SK-N-SH (cell line): ENCODE data around the gene ACTN4. TPM values are rescaled to one million over a fixed set of nuclear protein-coding genes. Genes with fewer than 3 reads are reported as not detected.

Experiments used
- CTCF ChIA-PET: fragments of 300-600, 350-600 bp; formaldehyde crosslinking; extraction: SDS; loops from one replicate; lab custom pipeline; 2021; lab: Yijun Ruan, JAX
- POLR2A ChIA-PET: fragments of 350-600 bp; sonication (Branson Sonifier 250); formaldehyde crosslinking; extraction: SDS; loops from one replicate; lab custom pipeline; 2020; ENCODE audit warnings: antibody characterized with exemption, inconsistent platforms; lab: Yijun Ruan, JAX
- DNase-seq: peaks from one replicate; pipeline ENCODE4 v3.0.0; 2012
- H2AFZ ChIP-seq: fragments of 200-600 bp; sonication (generic); 2 replicates; pipeline ENCODE4 v1.8.1; 2016; ENCODE audit warnings: antibody characterized with exemption, mild to moderate bottlenecking, low read depth
- H3F3A ChIP-seq: fragments of 200-600 bp; sonication (generic); replicated peaks from 2 replicates; pipeline ENCODE3; 2016; ENCODE audit warnings: antibody characterized with exemption, mild to moderate bottlenecking; ENCODE audit not compliant: insufficient read depth
- H3K27ac ChIP-seq, 2 experiments: fragments of 200-500 bp in 1 of 2; fragments of 200-600 bp in 1 of 2; sonication (Bioruptor generic) in 1 of 2; sonication (generic), shearing (Covaris generic) in 1 of 2; 2 replicates each; pipeline versions ENCODE4 v1.5.1 to v1.6.1; 2014 to 2016; ENCODE audit warnings: low read depth in 2 of 2, inconsistent platforms in 1 of 2, low read length in 1 of 2, mild to moderate bottlenecking in 1 of 2, mixed read lengths in 1 of 2
- H3K27me3 ChIP-seq: fragments of 200-600 bp; sonication (generic), shearing (Covaris generic); 2 replicates; pipeline ENCODE4 v1.6.1; 2016; ENCODE audit warnings: mixed run types; ENCODE audit not compliant: insufficient read depth
- H3K36me3 ChIP-seq, 2 experiments: fragments of 200-500 bp in 1 of 2; fragments of 200-600 bp in 1 of 2; sonication (Bioruptor generic) in 1 of 2; sonication (generic) in 1 of 2; replicated peaks in 1 of 2; 2 replicates each; pipeline versions ENCODE3 to v1.5.1; 2014 to 2016; ENCODE audit warnings: low read length in 1 of 2, mild to moderate bottlenecking in 1 of 2; ENCODE audit not compliant: insufficient read depth in 2 of 2, control insufficient read depth in 1 of 2
- H3K4me1 ChIP-seq, 2 experiments: fragments of 200-500 bp in 1 of 2; fragments of 200-600 bp in 1 of 2; sonication (Bioruptor generic) in 1 of 2; sonication (generic), shearing (Covaris generic) in 1 of 2; 2 replicates each; pipeline versions ENCODE4 v1.5.1 to v1.6.1; 2014 to 2016; ENCODE audit warnings: low read depth in 1 of 2, low read length in 1 of 2, mixed run types in 1 of 2; ENCODE audit not compliant: insufficient read depth in 2 of 2, control insufficient read depth in 1 of 2
- H3K4me2 ChIP-seq: fragments of 200-600 bp; sonication (generic), shearing (Covaris generic); 2 replicates; pipeline ENCODE4 v1.6.1; 2017; ENCODE audit warnings: mixed run types
- H3K4me3 ChIP-seq, 2 experiments: fragments of 200-500 bp in 1 of 2; fragments of 200-600 bp in 1 of 2; sonication (Bioruptor generic) in 1 of 2; sonication (generic), shearing (Covaris generic) in 1 of 2; 2 replicates each; pipeline versions ENCODE4 v1.5.1 to v1.8.1; 2014 to 2016; ENCODE audit warnings: low read depth in 2 of 2, inconsistent platforms in 1 of 2, low read length in 1 of 2, mild to moderate bottlenecking in 1 of 2, mixed read lengths in 1 of 2, moderate library complexity in 1 of 2
- H3K79me2 ChIP-seq: fragments of 200-600 bp; sonication (generic); 2 replicates; pipeline ENCODE4 v1.8.1; 2017; ENCODE audit warnings: mild to moderate bottlenecking; ENCODE audit not compliant: insufficient read depth
- H3K9ac ChIP-seq: fragments of 200-600 bp; sonication (generic); 2 replicates; pipeline ENCODE4 v1.6.1; 2017; ENCODE audit warnings: mixed run types
- H3K9me2 ChIP-seq: fragments of 200-600 bp; sonication (generic); 2 replicates; pipeline ENCODE4 v1.6.1; 2017; ENCODE audit warnings: mixed run types
- H3K9me3 ChIP-seq: fragments of 200-600 bp; sonication (generic); 2 replicates; pipeline ENCODE4 v1.6.1; 2017; ENCODE audit warnings: mixed run types, mild to moderate bottlenecking, moderate library complexity
- H4K20me1 ChIP-seq: fragments of 200-600 bp; sonication (generic); 2 replicates; pipeline ENCODE4 v1.6.1; 2017; ENCODE audit warnings: mild to moderate bottlenecking, mixed run types; ENCODE audit not compliant: insufficient read depth
- CTCF ChIP-seq: fragments of 200-600 bp; sonication (generic); IDR thresholded peaks from 2 replicates; pipeline ENCODE4 v1.6.1; 2017; ENCODE audit warnings: antibody characterized with exemption, mild to moderate bottlenecking, moderate library complexity
- ELF1 ChIP-seq: IDR thresholded peaks from 2 replicates; pipeline ENCODE4 v1.4.0; 2012
- EZH2phosphoT487 ChIP-seq: fragments of 200-600 bp; sonication (generic); IDR thresholded peaks from 2 replicates; pipeline ENCODE4 v1.6.1; 2017; ENCODE audit warnings: low read depth, mixed run types, mild to moderate bottlenecking, antibody characterized with exemption, moderate library complexity, borderline replicate concordance
- FOXJ3 ChIP-seq: sonication (generic); formaldehyde crosslinking; IDR thresholded peaks from 2 replicates; pipeline ENCODE4 v1.5.1; 2020; ENCODE audit warnings: mild to moderate bottlenecking, missing genetic modification reagents
- FOXM1 ChIP-seq: IDR thresholded peaks from 2 replicates; pipeline ENCODE4 v1.4.0; 2012; ENCODE audit warnings: low read depth, mild to moderate bottlenecking
- GATA2 ChIP-seq: sonication (generic); formaldehyde crosslinking; IDR thresholded peaks from 2 replicates; pipeline ENCODE4 v1.5.0; 2020; ENCODE audit warnings: mild to moderate bottlenecking, missing genetic modification reagents
- JUND ChIP-seq: IDR thresholded peaks from 2 replicates; pipeline ENCODE4 v1.4.0; 2012
- MEF2A ChIP-seq: IDR thresholded peaks from 2 replicates; pipeline ENCODE4 v1.4.0; 2012; ENCODE audit warnings: low read depth, borderline replicate concordance
- MXI1 ChIP-seq: IDR thresholded peaks from 2 replicates; pipeline ENCODE4 v1.6.1; 2012; ENCODE audit warnings: mild to moderate bottlenecking, low read depth, low read length, improper control_type of control experiment
- NFIC ChIP-seq: IDR thresholded peaks from 2 replicates; pipeline ENCODE4 v1.4.0; 2012; ENCODE audit warnings: borderline replicate concordance
- NRF1 ChIP-seq: IDR thresholded peaks from 2 replicates; pipeline ENCODE4 v1.6.1; 2012; ENCODE audit warnings: low read depth, mild to moderate bottlenecking, low read length
- PBX3 ChIP-seq: IDR thresholded peaks from 2 replicates; pipeline ENCODE4; 2012
- POLR2AphosphoS5 ChIP-seq: IDR thresholded peaks from 2 replicates; pipeline ENCODE4 v1.6.1; 2012; ENCODE audit warnings: low read depth, low read length
- RAD21 ChIP-seq: IDR thresholded peaks from 2 replicates; pipeline ENCODE4 v1.6.1; 2012; ENCODE audit warnings: mild to moderate bottlenecking, low read length
- RFX5 ChIP-seq: IDR thresholded peaks from 2 replicates; pipeline ENCODE4 v1.6.1; 2012; ENCODE audit warnings: mild to moderate bottlenecking, improper control_type of control experiment, low read length
- SIN3A ChIP-seq: IDR thresholded peaks from 2 replicates; pipeline ENCODE4 v1.6.1; 2012; ENCODE audit warnings: low read depth, mild to moderate bottlenecking, low read length, moderate library complexity, borderline replicate concordance
- TCF12 ChIP-seq: IDR thresholded peaks from 2 replicates; pipeline ENCODE4 v1.4.0; 2012
- TEAD4 ChIP-seq: IDR thresholded peaks from 2 replicates; pipeline ENCODE4 v1.4.0; 2012; ENCODE audit warnings: mild to moderate bottlenecking, borderline replicate concordance; ENCODE audit not compliant: insufficient read depth
- USF1 ChIP-seq: IDR thresholded peaks from 2 replicates; pipeline ENCODE4 v1.4.0; 2012; ENCODE audit warnings: low read depth, borderline replicate concordance
- USF2 ChIP-seq: fragments of 150-350 bp; IDR thresholded peaks from 2 replicates; pipeline ENCODE4 v1.6.1; 2017; ENCODE audit warnings: antibody characterized with exemption, low read length, low read depth, borderline replicate concordance
- YY1 ChIP-seq: IDR thresholded peaks from 2 replicates; pipeline ENCODE4 v1.4.0; 2012; ENCODE audit warnings: low read depth, mild to moderate bottlenecking
- WGBS: methylation state at CpG from one replicate; pipeline ENCODE4 v1.1.6; 2017; ENCODE audit warnings: low lambda C conversion rate; 5-methylcytosine and 5-hydroxymethylcytosine counted together
- polyA plus RNA-seq, 3 experiments: library from polyadenylated mRNA; depleted of rRNA; stranded (reverse); fragments of >200 nt; gene quantifications; 2 replicates each; pipeline ENCODE4 v1.2.3, GENCODE V29; 2012

Gene ACTN4
- polyA plus RNA-seq, 1 of the 3 experiments (the other 2 are of a cell fraction): 598 TPM

- TF ChIP-seq TEAD4 (no peak), NRF1 (no peak), TCF12 (no peak), GATA2 (CRISPR knock-in tag) (no peak), SIN3A (no peak), JUND (no peak), POLR2AphosphoS5 (no peak), ELF1 (no peak), USF1 (no peak), EZH2phosphoT487 (no peak), MEF2A (no peak), NFIC (no peak), PBX3 (no peak), FOXJ3 (no peak)
- peaks cover 55% of the 10 kb centered on the region for H4K20me1 ChIP-seq
- ChIA-PET CTCF (interaction anchor here (0.7 to 1.8 kb wide), 5 partner anchors 12 to 186 kb away, joined by 3 to 5 read pairs (median 4); no protein-coding TSS in a partner anchor), POLR2A (no interaction called here)
- H3K27me3 ChIP-seq: no peaks in the 10 kb centered on the region
- WGBS: 96% methylated on average over 16 of the region's 18 CpGs
- H3K9ac ChIP-seq: no peak overlapping the region
- H3K9me3 ChIP-seq: no peaks in the 10 kb centered on the region
- H3K27ac ChIP-seq: no peak overlapping the region
- no peak for DNase-seq
- H3K79me2 ChIP-seq: peaks cover 100% of the 10 kb centered on the region
- peaks cover 31 to 67% of the 10 kb centered on the region in 2 experiments for H3K36me3 ChIP-seq
- no peak overlapping the region for H3K4me2 ChIP-seq
- H3K4me1 ChIP-seq: peaks cover 0 to 30% of the 10 kb centered on the region in 2 experiments; a peak in 1 of 4 replicates
- no peaks in the 10 kb centered on the region for H3K9me2 ChIP-seq
- no peak overlapping the region for H2AFZ ChIP-seq
- no peak overlapping the region for H3K4me3 ChIP-seq
- peaks cover 3% of the 10 kb centered on the region for H3F3A ChIP-seq
These were observed 53.5 kb downstream of the ACTN4 start for GRCh38 chr19:38700902-38701454.

- H3F3A ChIP-seq: peaks cover 3% of the 10 kb centered on the region
- WGBS: 95% methylated on average over 10 of the region's 11 CpGs
- CTCF ChIA-PET: interaction anchor here (0.6 to 1.5 kb wide), 6 partner anchors 12 to 299 kb away, joined by 3 to 5 read pairs (median 3); partner anchors contain the start of gene FAM98C
These were observed 54.1 kb downstream of the ACTN4 start for GRCh38 chr19:38701455-38702063.

More at GRCh38 chr19:38701455-38702063, 54.1 kb downstream of the ACTN4 start:
- no peak overlapping the region for H3K27ac ChIP-seq
- no peaks in the 10 kb centered on the region for H3K9me3 ChIP-seq
- H3K4me3 ChIP-seq: no peak overlapping the region
- H2AFZ ChIP-seq: no peak overlapping the region
- TF ChIP-seq USF2 (no peak), RFX5 (no peak), CTCF (no peak), RAD21 (no peak), YY1 (no peak), POLR2AphosphoS5 (no peak), MXI1 (no peak), FOXM1 (no peak), TEAD4 (no peak), EZH2phosphoT487 (no peak)
- peaks cover 34 to 66% of the 10 kb centered on the region in 2 experiments for H3K36me3 ChIP-seq
- H3K4me2 ChIP-seq: no peak overlapping the region
- POLR2A ChIA-PET: no interaction called here
- peaks cover 55% of the 10 kb centered on the region for H4K20me1 ChIP-seq
- H3K9me2 ChIP-seq: no peaks in the 10 kb centered on the region
- DNase-seq: no peak
- peaks cover 0 to 25% of the 10 kb centered on the region in 2 experiments; a peak in 1 of 4 replicates for H3K4me1 ChIP-seq
- H3K27me3 ChIP-seq: no peaks in the 10 kb centered on the region
- H3K79me2 ChIP-seq: peaks cover 100% of the 10 kb centered on the region
- H3K9ac ChIP-seq: no peak overlapping the region
